Measurements from ENCODE around the gene RGS14.
"Not testable (repeated sequence)": the region's sequence is repeated elsewhere in the genome, so short reads cannot be mapped to it uniquely, and the experiment has no call there.

Gene RGS14

DNA sequence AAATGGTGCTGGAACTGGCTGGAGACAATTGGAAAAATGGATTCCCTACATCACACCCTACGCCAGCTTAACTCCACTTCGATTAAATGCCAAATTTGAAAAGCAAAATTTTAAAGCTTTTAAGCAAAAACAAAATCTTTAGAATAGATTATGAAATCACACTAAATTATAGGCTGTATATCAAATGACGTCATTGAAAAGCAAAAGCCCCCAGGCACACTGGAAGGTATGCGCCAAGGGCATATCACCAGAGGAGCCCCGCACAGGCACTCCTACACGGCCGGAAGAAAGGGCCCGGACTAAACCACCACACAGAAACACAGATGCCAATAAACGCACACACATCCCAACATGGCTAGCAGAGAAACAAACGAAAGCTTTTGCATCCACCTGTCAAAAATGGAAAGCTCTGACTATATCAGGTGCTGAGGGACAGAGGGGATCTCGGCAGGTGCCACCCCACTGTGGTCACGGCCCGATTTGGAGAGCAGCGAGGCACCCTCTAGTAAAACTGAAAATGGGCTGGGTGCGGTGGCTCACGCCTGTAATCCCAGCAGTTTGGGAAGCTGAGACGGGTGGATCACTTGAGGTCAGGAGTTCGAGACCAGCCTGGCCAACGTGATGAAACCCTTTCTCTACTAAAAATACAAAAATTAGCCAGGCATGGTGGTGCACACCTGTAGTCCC lies 29.0 kb upstream of the RGS14 start:
- DNase-seq (ENCODE audit: low spot score) = no peak

DNA sequence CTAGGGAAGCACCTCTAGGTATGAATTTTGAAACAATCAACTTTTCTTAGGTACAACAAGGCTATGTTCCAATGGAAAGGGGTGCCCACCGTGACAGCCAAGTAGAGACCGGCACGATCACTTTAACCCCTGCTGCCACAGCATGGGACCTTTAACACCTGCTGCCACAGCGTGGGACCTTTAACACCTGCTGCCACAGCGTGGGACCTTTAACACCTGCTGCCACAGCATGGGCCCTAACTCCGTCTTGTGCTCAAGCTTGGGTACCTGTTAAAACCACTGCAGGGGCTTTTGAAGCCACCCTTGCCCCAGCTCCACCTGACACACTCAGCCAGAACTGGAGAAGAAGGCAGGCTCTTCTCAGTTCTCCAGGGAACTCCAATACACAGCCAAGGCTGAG lies 27.8 kb upstream of the RGS14 start:
- DNase-seq (ENCODE audit: low spot score) = no peak

GRCh38 chr5:177330991-177331842 lies 26.5 kb upstream of the RGS14 start:
- DNase-seq (ENCODE audit: low spot score) = no peak

DNA sequence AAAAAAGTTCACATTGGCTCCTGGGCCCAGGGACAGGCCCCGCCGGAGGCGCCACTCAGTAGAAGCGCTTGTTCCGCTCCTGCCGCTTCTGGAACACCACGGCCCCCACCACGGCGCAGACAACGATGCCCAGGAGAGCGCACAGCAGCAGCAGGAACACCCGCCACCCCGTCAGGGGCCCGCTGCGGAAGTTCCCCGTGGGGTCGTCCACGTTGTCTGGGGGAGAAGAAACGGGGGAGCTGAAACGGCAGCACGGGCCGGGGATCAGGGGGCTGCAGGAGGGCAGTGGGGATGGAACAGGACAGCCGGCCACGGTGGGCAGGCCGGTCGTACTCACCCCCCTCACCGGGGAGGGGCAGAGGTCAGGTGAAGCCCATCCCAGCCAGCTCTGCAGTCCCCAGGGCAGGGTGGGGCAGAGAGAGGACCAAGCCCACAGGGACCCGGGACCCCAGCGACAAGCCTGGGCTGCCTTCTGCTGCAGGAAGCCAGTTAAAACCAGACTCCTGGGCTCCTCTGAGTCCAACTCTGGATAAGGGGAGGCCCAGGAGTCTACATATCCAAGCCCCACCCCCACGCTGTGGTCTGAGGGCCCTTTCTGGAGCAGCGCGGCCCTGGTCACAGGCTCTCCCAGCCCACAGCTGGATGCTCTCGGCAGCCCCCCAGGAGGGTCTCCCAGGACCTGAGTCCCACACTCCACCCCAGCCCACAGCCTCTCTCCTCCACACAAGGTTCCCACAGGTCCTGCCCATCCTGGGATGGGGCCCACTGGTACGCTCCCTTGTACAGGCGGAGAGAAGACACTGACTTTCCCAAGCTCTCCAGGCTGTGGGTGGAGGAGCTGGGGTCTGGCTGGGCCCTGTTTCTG lies 25.5 kb upstream of the RGS14 start:
- no peak for DNase-seq (ENCODE audit: low spot score)

- no peak for DNase-seq (ENCODE audit: low spot score)
Measured at GRCh38 chr5:177332896-177333260, 24.8 kb upstream of the RGS14 start.

- DNase-seq (ENCODE audit: low spot score) = no peak
Measured at GRCh38 chr5:177333420-177334154, 24.1 kb upstream of the RGS14 start.

- no peak for DNase-seq (ENCODE audit: low spot score)
Measured at GRCh38 chr5:177334155-177334551, 23.6 kb upstream of the RGS14 start.

- DNase-seq (ENCODE audit: low spot score) = no peak
Measured at GRCh38 chr5:177334781-177335700, 22.7 kb upstream of the RGS14 start.

GRCh38 chr5:177335701-177336065 lies 22.0 kb upstream of the RGS14 start:
- no peak for DNase-seq (ENCODE audit: low spot score)

- no peak for DNase-seq (ENCODE audit: low spot score)
Measured at GRCh38 chr5:177336112-177336511, 21.6 kb upstream of the RGS14 start.

GRCh38 chr5:177336603-177337494 lies 20.9 kb upstream of the RGS14 start:
- no peak for DNase-seq (ENCODE audit: low spot score)

DNA sequence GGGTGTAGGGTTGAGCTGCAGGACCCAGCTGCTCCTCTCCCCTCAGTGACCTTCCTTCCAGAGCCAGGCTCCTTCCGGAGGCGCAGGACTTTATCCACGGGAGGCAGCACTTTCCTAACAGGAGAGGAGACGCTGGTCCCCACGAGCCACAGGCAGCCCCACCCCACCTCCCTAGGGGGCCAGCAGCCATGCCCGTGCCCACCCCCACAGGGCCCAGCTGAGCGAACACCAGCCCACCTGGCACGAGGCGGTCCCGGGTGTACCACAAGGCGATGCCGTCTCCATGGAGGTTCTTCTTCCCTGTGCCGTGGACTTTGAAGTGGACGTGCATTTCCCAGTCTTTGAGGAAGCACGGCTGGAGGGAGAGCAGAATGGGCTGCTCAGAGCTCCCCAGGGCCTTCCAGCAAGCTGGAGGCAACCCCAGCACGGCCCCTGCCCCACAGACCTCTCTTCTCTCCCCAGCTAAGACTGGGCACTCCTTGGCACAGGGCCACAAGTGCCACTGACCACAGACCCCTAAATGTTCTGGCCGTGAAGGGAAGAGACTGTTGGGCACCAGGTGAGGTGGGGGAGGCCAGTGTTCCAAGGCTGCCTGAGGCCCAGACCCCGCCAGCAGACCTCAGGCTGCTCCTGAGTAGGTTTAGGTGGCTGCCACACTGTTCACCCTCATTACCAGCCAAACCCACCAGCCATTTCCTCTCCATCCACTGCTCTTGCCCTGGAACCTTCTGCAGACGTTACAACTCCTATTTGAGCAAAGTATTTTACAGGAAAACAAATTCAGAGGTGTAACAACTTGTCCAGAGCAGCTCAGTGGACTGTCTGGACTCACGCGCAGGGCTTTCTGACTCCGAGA lies 19.2 kb upstream of the RGS14 start:
- DNase-seq (ENCODE audit: low spot score) = no peak

- DNase-seq (ENCODE audit: low spot score) = no peak
Measured at GRCh38 chr5:177339107-177339638, 18.6 kb upstream of the RGS14 start.

- not testable (repeated sequence) for DNase-seq (ENCODE audit: low spot score)
Measured at GRCh38 chr5:177343000-177343399, 14.7 kb upstream of the RGS14 start.

DNA sequence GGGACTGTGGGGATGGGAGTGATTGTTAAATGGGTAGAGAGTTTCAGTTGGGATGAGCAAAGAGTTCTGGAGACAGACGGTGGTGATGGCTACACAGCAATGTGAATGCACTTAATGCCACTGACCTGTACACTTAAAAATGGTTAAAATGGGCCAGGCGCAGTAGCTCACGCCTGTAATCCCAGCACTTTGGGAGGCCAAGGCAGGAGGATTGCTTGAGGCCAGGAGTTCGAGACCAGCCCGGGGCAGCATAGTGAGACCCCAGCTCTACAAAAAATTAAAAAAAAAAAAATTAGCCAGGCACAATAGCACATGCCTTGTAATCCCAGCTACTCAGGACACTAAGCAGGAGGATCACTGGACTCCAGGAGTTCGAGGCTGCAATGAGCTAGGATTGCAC lies 13.9 kb upstream of the RGS14 start:
- DNase-seq (ENCODE audit: low spot score) = no peak

- no peak for DNase-seq (ENCODE audit: low spot score)
Measured at GRCh38 chr5:177344891-177345290, 12.8 kb upstream of the RGS14 start.

DNA sequence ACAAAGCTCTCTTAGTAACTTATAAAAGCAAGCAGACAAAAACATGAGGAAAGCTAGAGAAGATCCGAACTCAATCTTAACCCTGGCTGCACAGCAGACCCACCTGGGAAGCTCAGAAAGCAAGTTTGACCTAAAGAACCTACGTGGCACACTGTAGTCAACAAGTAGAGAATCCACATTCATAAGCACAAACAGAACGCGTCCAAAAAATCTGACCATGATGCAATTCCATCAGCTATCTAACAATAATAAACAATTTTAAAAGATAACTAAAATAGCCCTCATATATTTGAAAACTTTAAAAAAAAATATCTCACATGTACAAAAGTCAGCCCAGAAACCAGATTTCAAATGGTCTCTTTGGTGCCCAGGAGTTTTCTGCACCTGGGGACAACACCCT lies 10.9 kb upstream of the RGS14 start:
- no peak for DNase-seq (ENCODE audit: low spot score)

DNA sequence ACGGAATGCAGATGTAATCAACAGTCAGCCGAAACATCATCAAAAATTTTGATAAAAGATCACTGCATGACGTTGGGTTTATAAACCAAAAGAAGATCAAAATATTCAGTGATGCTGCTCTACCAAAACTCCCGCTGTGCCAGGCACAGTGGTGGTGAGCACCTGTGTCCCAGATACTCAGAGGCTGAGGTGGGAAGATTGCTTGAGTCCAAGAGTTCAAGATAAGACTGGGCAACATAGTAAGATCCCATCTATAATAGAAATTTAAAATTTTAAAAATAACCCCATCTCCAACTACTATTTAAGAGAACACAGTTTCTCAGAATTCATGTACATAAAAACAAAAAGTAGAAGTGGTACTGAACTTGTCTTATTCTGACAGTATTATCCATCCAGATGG lies 10.0 kb upstream of the RGS14 start:
- DNase-seq (ENCODE audit: low spot score) = no peak

GRCh38 chr5:177349362-177349647 lies 8.4 kb upstream of the RGS14 start:
- no peak for DNase-seq (ENCODE audit: low spot score)

Measured in AG20443 (cell line).